Suprapubic skin (tissue), 4 donors: ENCODE data around the gene SOCS7. TPM values are rescaled to one million over a fixed set of nuclear protein-coding genes. Genes with fewer than 3 reads are reported as not detected.

ENCODE experiments used
- DNase-seq, 2 donors: peaks; one replicate each; pipeline ENCODE4 v3.0.0-alpha.2; 2019; ENCODE audit warnings: low spot score in 2 of 2
- H3K27ac ChIP-seq: fragments of 200-600 bp; sonication (generic); one replicate; pipeline ENCODE4 v1.5.1; 2019
- H3K27me3 ChIP-seq: fragments of 200-600 bp; sonication (generic); one replicate; pipeline ENCODE4 v1.5.1; 2019
- H3K36me3 ChIP-seq: fragments of 200-600 bp; sonication (generic); one replicate; pipeline ENCODE4 v1.5.1; 2019
- H3K4me1 ChIP-seq: fragments of 200-600 bp; sonication (generic); one replicate; pipeline ENCODE4 v1.5.1; 2019
- H3K4me3 ChIP-seq: fragments of 200-600 bp; sonication (generic); one replicate; pipeline ENCODE4 v1.5.1; 2019; ENCODE audit warnings: mild to moderate bottlenecking
- H3K9me3 ChIP-seq: fragments of 200-600 bp; sonication (generic); one replicate; pipeline ENCODE4 v1.5.1; 2019
- CTCF ChIP-seq, 2 donors: fragments of 200-600 bp in 1 of 2; fragments of 450-650 bp in 1 of 2; sonication (generic) in 1 of 2; IDR thresholded peaks; one replicate each; pipeline ENCODE4 v1.5.1; 2016 to 2019; ENCODE audit warnings: antibody characterized with exemption in 2 of 2, mild to moderate bottlenecking in 1 of 2, moderate library complexity in 1 of 2
- EP300 ChIP-seq: sonication (generic); formaldehyde crosslinking; IDR thresholded peaks from one replicate; pipeline ENCODE4 v1.6.1; 2017; ENCODE audit warnings: antibody characterized with exemption
- POLR2A ChIP-seq, 2 donors: fragments of 450-650 bp; IDR thresholded peaks; one replicate each; pipeline ENCODE4 v1.6.1; 2017; ENCODE audit warnings: antibody characterized with exemption in 2 of 2, mild to moderate bottlenecking in 2 of 2, moderate library complexity in 2 of 2
- POLR2AphosphoS5 ChIP-seq, 3 donors: sonication (generic); formaldehyde crosslinking; IDR thresholded peaks; one replicate each; pipeline ENCODE4 v1.6.1; 2017; ENCODE audit warnings: antibody characterized with exemption in 3 of 3
- WGBS: methylation state at CpG from one replicate; pipeline ENCODE4 v1.1.5; 2018; 5-methylcytosine and 5-hydroxymethylcytosine counted together
- total RNA-seq, 4 donors: library from RNA; depleted of rRNA; stranded (reverse); fragments of >200 nt; gene quantifications; one replicate each; pipeline ENCODE4 v1.1.0, GENCODE V29; 2016

Gene SOCS7
- total RNA-seq, 4 donors from 2014 or later = 20.7 to 44.9 (median 37.1) TPM

GRCh38 chr17:38427160-38427949 is 75.7 kb downstream of the SOCS7 start:
- 81% methylated on average over 6 of the region's 7 CpGs for WGBS
- H3K36me3 ChIP-seq = no peaks in the 10 kb centered on the region
- peak overlapping the region; percentile 84 for H3K27ac ChIP-seq
- no peaks in the 10 kb centered on the region for H3K27me3 ChIP-seq
- TF ChIP-seq EP300 = no peak
- TF ChIP-seq CTCF (IDR thresholded peaks at IDR 0.05) = no peak
- no peak for TF ChIP-seq POLR2A (IDR thresholded peaks at IDR 0.05)
- TF ChIP-seq POLR2AphosphoS5 (IDR thresholded peaks at IDR 0.05) = no peak
- no peaks in the 10 kb centered on the region for H3K9me3 ChIP-seq
- H3K4me1 ChIP-seq = peaks cover 40% of the 10 kb centered on the region
- H3K4me3 ChIP-seq = peak overlapping the region; percentile 76
- no peak for DNase-seq

GRCh38 chr17:38428112-38428642 is 76.5 kb downstream of the SOCS7 start, which contains the start of gene ARHGAP23:
Gene ARHGAP23 (plus strand): TSS chr17:38428464. CDS start chr17:38428486, 22 bp downstream.
- Histone ChIP-seq H3K27ac (peak within 1 kb of the TSS; percentile 84), H3K36me3 (no peaks in the 10 kb centered on the region), H3K27me3 (no peaks in the 10 kb centered on the region), H3K4me1 (peaks cover 40% of the 10 kb centered on the region), H3K4me3 (peak within 1 kb of the TSS; percentile 76), H3K9me3 (no peaks in the 10 kb centered on the region)
- 0% methylated on average over 7 of the region's 46 CpGs for WGBS
- TF ChIP-seq POLR2AphosphoS5 (IDR thresholded peaks at IDR 0.05) = no peak
- no peak for TF ChIP-seq EP300
- no peak for TF ChIP-seq CTCF (IDR thresholded peaks at IDR 0.05)
- no peak for TF ChIP-seq POLR2A (IDR thresholded peaks at IDR 0.05)
- DNase-seq = no peak

GRCh38 chr17:38428643-38429371 is 77.2 kb downstream of the SOCS7 start:
- Histone ChIP-seq H3K9me3 (no peaks in the 10 kb centered on the region), H3K27ac (peak overlapping the region; percentile 84), H3K27me3 (no peaks in the 10 kb centered on the region), H3K4me3 (peak overlapping the region; percentile 76), H3K4me1 (peaks cover 35% of the 10 kb centered on the region), H3K36me3 (no peaks in the 10 kb centered on the region)
- TF ChIP-seq EP300 (no peak), CTCF (IDR thresholded peaks at IDR 0.05) (no peak), POLR2A (IDR thresholded peaks at IDR 0.05) (no peak), POLR2AphosphoS5 (IDR thresholded peaks at IDR 0.05) (no peak)
- DNase-seq = no peak
- WGBS = 4% methylated on average over 9 of the region's 56 CpGs

- H3K4me1 ChIP-seq = peaks cover 30% of the 10 kb centered on the region
- H3K36me3 ChIP-seq = no peaks in the 10 kb centered on the region
- DNase-seq = no peak
- H3K27me3 ChIP-seq = no peaks in the 10 kb centered on the region
- peak overlapping the region; percentile 76 for H3K4me3 ChIP-seq
- no peaks in the 10 kb centered on the region for H3K9me3 ChIP-seq
- WGBS = 48% methylated on average over 9 of the region's 9 CpGs
- no peak for TF ChIP-seq EP300
- TF ChIP-seq POLR2A (IDR thresholded peaks at IDR 0.05) = no peak
- no peak for TF ChIP-seq CTCF (IDR thresholded peaks at IDR 0.05)
- no peak for TF ChIP-seq POLR2AphosphoS5 (IDR thresholded peaks at IDR 0.05)
- peak overlapping the region; percentile 84 for H3K27ac ChIP-seq
Measured at GRCh38 chr17:38429476-38430100, 77.9 kb downstream of the SOCS7 start.
